Trophoblast cell (in vitro differentiated cells and primary cell): ENCODE measurements around the gene ARID5A.

Experiments used
- DNase-seq, 2 donors: peaks; one replicate each; pipeline ENCODE4 v3.0.0-alpha.2; 2016
- H2AFZ ChIP-seq: 2 replicates; pipeline ENCODE4 v1.6.1; 2013; ENCODE audit warnings: low read length, moderate library complexity, mild to moderate bottlenecking; ENCODE audit not compliant: insufficient read depth, poor library complexity
- H2AK5ac ChIP-seq: 2 replicates; pipeline ENCODE4 v1.6.1; 2013; ENCODE audit warnings: mild to moderate bottlenecking, low read length
- H2BK120ac ChIP-seq: 2 replicates; pipeline ENCODE4 v1.6.1; 2013; ENCODE audit warnings: low read length, mild to moderate bottlenecking, moderate library complexity; ENCODE audit not compliant: insufficient read depth, poor library complexity
- H2BK12ac ChIP-seq: 2 replicates; pipeline ENCODE4 v1.6.1; 2013; ENCODE audit warnings: mild to moderate bottlenecking, low read length, moderate library complexity
- H2BK5ac ChIP-seq: 2 replicates; pipeline ENCODE4 v1.6.1; 2013; ENCODE audit warnings: low read length, low read depth, moderate library complexity, mild to moderate bottlenecking; ENCODE audit not compliant: poor library complexity
- H3K14ac ChIP-seq: 2 replicates; pipeline ENCODE4 v1.6.1; 2013; ENCODE audit warnings: mild to moderate bottlenecking, low read length
- H3K18ac ChIP-seq: 2 replicates; pipeline ENCODE4 v1.6.1; 2013; ENCODE audit warnings: mild to moderate bottlenecking, low read length
- H3K23ac ChIP-seq: 2 replicates; pipeline ENCODE4 v1.6.1; 2013; ENCODE audit warnings: low read length
- H3K27ac ChIP-seq: 2 replicates; pipeline ENCODE4 v1.5.1; 2013; ENCODE audit warnings: low read depth, mild to moderate bottlenecking, inconsistent platforms, low read length, moderate library complexity
- H3K27me3 ChIP-seq: 2 replicates; pipeline ENCODE4 v1.6.1; 2013; ENCODE audit warnings: inconsistent platforms, mild to moderate bottlenecking, low read length, moderate library complexity; ENCODE audit not compliant: insufficient read depth
- H3K36me3 ChIP-seq, 2 experiments: 1 replicate in 1 of 2; 2 replicates in 1 of 2; pipeline ENCODE4 v1.6.1; 2013; ENCODE audit warnings: low read length in 2 of 2, mild to moderate bottlenecking in 2 of 2, moderate library complexity in 1 of 2; ENCODE audit not compliant: insufficient read depth in 2 of 2, control insufficient read depth in 1 of 2
- H3K4ac ChIP-seq: 2 replicates; pipeline ENCODE4 v1.6.1; 2013; ENCODE audit warnings: low read depth, mild to moderate bottlenecking, low read length, moderate library complexity
- H3K4me1 ChIP-seq, 2 experiments: 1 replicate in 1 of 2; 2 replicates in 1 of 2; pipeline ENCODE4 v1.6.1; 2013; ENCODE audit warnings: low read length in 2 of 2, mild to moderate bottlenecking in 2 of 2, moderate library complexity in 1 of 2; ENCODE audit not compliant: insufficient read depth in 2 of 2, control insufficient read depth in 1 of 2
- H3K4me2 ChIP-seq: 2 replicates; pipeline ENCODE4 v1.6.1; 2013; ENCODE audit warnings: inconsistent platforms, mild to moderate bottlenecking, low read length, moderate library complexity
- H3K4me3 ChIP-seq: 2 replicates; pipeline ENCODE4 v1.5.1; 2013; ENCODE audit warnings: mild to moderate bottlenecking, low read depth, low read length, inconsistent platforms
- H3K79me1 ChIP-seq: one replicate; pipeline ENCODE4 v1.6.1; 2013; ENCODE audit warnings: low read length
- H3K79me2 ChIP-seq: 2 replicates; pipeline ENCODE4 v1.6.1; 2013; ENCODE audit warnings: low read length, mild to moderate bottlenecking; ENCODE audit not compliant: control insufficient read depth, insufficient read depth, poor library complexity
- H3K9ac ChIP-seq: 2 replicates; pipeline ENCODE4 v1.6.1; 2013; ENCODE audit warnings: mild to moderate bottlenecking, low read length
- H3K9me3 ChIP-seq: 2 replicates; pipeline ENCODE4 v1.6.1; 2013; ENCODE audit warnings: low read depth, mild to moderate bottlenecking, control low read depth, inconsistent platforms, low read length; ENCODE audit not compliant: insufficient read depth
- H4K12ac ChIP-seq: 2 replicates; pipeline ENCODE4 v1.6.1; 2013; ENCODE audit warnings: low read depth, mild to moderate bottlenecking, low read length, moderate library complexity
- H4K8ac ChIP-seq: 2 replicates; pipeline ENCODE4 v1.6.1; 2013; ENCODE audit warnings: low read depth, mild to moderate bottlenecking, low read length, moderate library complexity
- H4K91ac ChIP-seq: one replicate; pipeline ENCODE4 v1.6.1; 2013; ENCODE audit warnings: low read depth, mild to moderate bottlenecking, low read length, moderate library complexity
- WGBS: extraction: QIAGEN DNeasy Blood & Tissue Kit; methylation state at CpG from one replicate; pipeline ENCODE4 v1.1.7; 2013; ENCODE audit warnings: missing lambda C conversion rate; ENCODE audit not compliant: insufficient read length, insufficient coverage; ENCODE audit errors: extremely low coverage; 5-methylcytosine and 5-hydroxymethylcytosine counted together

Gene ARID5A

GRCh38 chr2:96512341-96512740, 24.2 kb upstream of the ARID5A start:
- H4K12ac ChIP-seq: no peak overlapping the region
- no peaks in the 10 kb centered on the region for H3K36me3 ChIP-seq
- DNase-seq: no peak
- no peak overlapping the region for H2BK5ac ChIP-seq
- no peaks in the 10 kb centered on the region for H3K27me3 ChIP-seq
- H2AFZ ChIP-seq: no peak overlapping the region
- no peaks in the 10 kb centered on the region for H3K9me3 ChIP-seq
- H3K27ac ChIP-seq: no peak overlapping the region
- no peak overlapping the region for H3K4ac ChIP-seq
- no peaks in the 10 kb centered on the region for H3K79me1 ChIP-seq
- H3K4me3 ChIP-seq: no peak overlapping the region
- H3K23ac ChIP-seq: no peak overlapping the region
- peaks cover 5 to 10% of the 10 kb centered on the region in 2 experiments for H3K4me1 ChIP-seq
- H4K91ac ChIP-seq: no peak overlapping the region
- H2BK120ac ChIP-seq: no peak overlapping the region
- no peak overlapping the region for H2BK12ac ChIP-seq
- no peak overlapping the region for H3K14ac ChIP-seq
- H4K8ac ChIP-seq: no peak overlapping the region
- no peaks in the 10 kb centered on the region for H3K79me2 ChIP-seq
- H3K9ac ChIP-seq: no peak overlapping the region
- no peak overlapping the region for H3K4me2 ChIP-seq
- no CpG with 5 or more reads among the region's 4 CpGs for WGBS
- H2AK5ac ChIP-seq: no peak overlapping the region
- no peak overlapping the region for H3K18ac ChIP-seq

- Histone ChIP-seq H2BK12ac (no peak overlapping the region), H2BK5ac (no peak overlapping the region), H3K27me3 (no peaks in the 10 kb centered on the region), H3K79me2 (no peaks in the 10 kb centered on the region), H4K8ac (no peak overlapping the region), H3K27ac (no peak overlapping the region), H2BK120ac (no peak overlapping the region), H3K14ac (no peak overlapping the region), H3K36me3 (no peaks in the 10 kb centered on the region), H3K9me3 (no peaks in the 10 kb centered on the region), H3K4ac (no peak overlapping the region), H4K12ac (no peak overlapping the region), H3K23ac (no peak overlapping the region), H3K9ac (no peak overlapping the region), H2AK5ac (no peak overlapping the region), H4K91ac (no peak overlapping the region), H3K4me2 (no peak overlapping the region), H3K18ac (no peak overlapping the region), H3K4me3 (no peak overlapping the region), H2AFZ (no peak overlapping the region), H3K79me1 (no peaks in the 10 kb centered on the region), H3K4me1 (no peaks in the 10 kb centered on the region)
- DNase-seq: peak; percentile 84 to 90
- no CpG with 5 or more reads among the region's 6 CpGs for WGBS
Measured at GRCh38 chr2:96514521-96514920, 22.0 kb upstream of the ARID5A start.

- no peaks in the 10 kb centered on the region for H3K79me1 ChIP-seq
- H2BK12ac ChIP-seq: no peak overlapping the region
- H3K27me3 ChIP-seq: no peaks in the 10 kb centered on the region
- H2AFZ ChIP-seq: no peak overlapping the region
- H2BK120ac ChIP-seq: no peak overlapping the region
- no peak overlapping the region for H3K4me3 ChIP-seq
- no peaks in the 10 kb centered on the region for H3K4me1 ChIP-seq
- H3K9me3 ChIP-seq: no peaks in the 10 kb centered on the region
- H3K14ac ChIP-seq: no peak overlapping the region
- no peak overlapping the region for H4K8ac ChIP-seq
- H3K79me2 ChIP-seq: no peaks in the 10 kb centered on the region
- no CpG with 5 or more reads among the region's 1 CpG for WGBS
- no peak overlapping the region for H4K12ac ChIP-seq
- no peak overlapping the region for H3K9ac ChIP-seq
- no peak overlapping the region for H2AK5ac ChIP-seq
- H3K23ac ChIP-seq: no peak overlapping the region
- no peaks in the 10 kb centered on the region for H3K36me3 ChIP-seq
- no peak overlapping the region for H3K4me2 ChIP-seq
- H3K27ac ChIP-seq: no peak overlapping the region
- DNase-seq: no peak
- H3K18ac ChIP-seq: no peak overlapping the region
- no peak overlapping the region for H2BK5ac ChIP-seq
- no peak overlapping the region for H4K91ac ChIP-seq
- no peak overlapping the region for H3K4ac ChIP-seq
Measured at GRCh38 chr2:96517079-96517478, 19.5 kb upstream of the ARID5A start.

GRCh38 chr2:96520231-96520630, 16.3 kb upstream of the ARID5A start:
- no peaks in the 10 kb centered on the region for H3K27me3 ChIP-seq
- H2BK120ac ChIP-seq: no peak overlapping the region
- H4K8ac ChIP-seq: no peak overlapping the region
- no peak overlapping the region for H3K4ac ChIP-seq
- no peak overlapping the region for H3K23ac ChIP-seq
- no peaks in the 10 kb centered on the region for H3K79me2 ChIP-seq
- no peaks in the 10 kb centered on the region for H3K9me3 ChIP-seq
- H4K12ac ChIP-seq: no peak overlapping the region
- no peak overlapping the region for H2BK5ac ChIP-seq
- peak; percentile 49 to 50 for DNase-seq
- H3K79me1 ChIP-seq: no peaks in the 10 kb centered on the region
- no peak overlapping the region for H4K91ac ChIP-seq
- no peak overlapping the region for H3K14ac ChIP-seq
- no peak overlapping the region for H2AK5ac ChIP-seq
- no CpG with 5 or more reads among the region's 4 CpGs for WGBS
- H3K9ac ChIP-seq: no peak overlapping the region
- no peak overlapping the region for H2AFZ ChIP-seq
- H3K36me3 ChIP-seq: no peaks in the 10 kb centered on the region
- H3K4me2 ChIP-seq: no peak overlapping the region
- no peak overlapping the region for H3K4me3 ChIP-seq
- H3K27ac ChIP-seq: no peak overlapping the region
- H3K18ac ChIP-seq: no peak overlapping the region
- no peaks in the 10 kb centered on the region for H3K4me1 ChIP-seq
- no peak overlapping the region for H2BK12ac ChIP-seq
